ENCODE data around the gene EPS8L1. TPM values are rescaled to one million over a fixed set of nuclear protein-coding genes. Genes with fewer than 3 reads are reported as not detected.

Gene EPS8L1
- total and polyA plus RNA-seq, 2 of the 4 experiments (the other 2 are of a cell fraction) = 0.90 to 2.9 TPM

GRCh38 chr19:55095260-55096060 is 19.8 kb downstream of the EPS8L1 start:
- no CpG with 5 or more reads among the region's 23 CpGs for WGBS, 2 experiments (ENCODE audit: extremely low coverage in 2 of 2, insufficient read length in 1 of 2)
- no peak overlapping the region for H2AFZ ChIP-seq (replicated peaks; ENCODE audit: low read length, poor library complexity)
- H3K14ac ChIP-seq (replicated peaks; ENCODE audit: low read depth, low read length) = no peak overlapping the region
- no peak overlapping the region for H4K5ac ChIP-seq (ENCODE audit: low read depth, low read length)
- DNase-seq (no peak), ATAC-seq (ENCODE audit: low read depth) (peak; percentile 21; the same call in 1 of the 2 replicates)
- H2AK5ac ChIP-seq (ENCODE audit: low read depth, low read length) = no peak overlapping the region
- H3K4me3 ChIP-seq (ENCODE audit: insufficient read depth, low read depth, low read length) = no peak overlapping the region
- no peak overlapping the region for H3K56ac ChIP-seq (ENCODE audit: extremely low read depth, insufficient read depth, low read length)
- intact Hi-C loops (cut with micrococcal nuclease) (no loop called here), in situ Hi-C loops (cut with MboI; ENCODE audit: low sequenced_read_pairs) (no loop called here), dilution Hi-C loops (cut with HindIII; ENCODE audit: low sequenced_read_pairs, unreplicated experiment) (no loop called here)
- no peaks in the 10 kb centered on the region for H3K9me1 ChIP-seq (ENCODE audit: insufficient read depth, low read length)
- H3K9me3 ChIP-seq (ENCODE audit: control insufficient read depth, insufficient read depth, low read length) = no peaks in the 10 kb centered on the region
- H3K4me1 ChIP-seq (ENCODE audit: control insufficient read depth, insufficient read depth, low read length) = no peaks in the 10 kb centered on the region
- H3K27ac ChIP-seq (ENCODE audit: insufficient read depth, low read length) = no peak overlapping the region
- peaks cover 0 to 16% of the 10 kb centered on the region in 2 experiments; a peak in 3 of 4 replicates for H3K79me1 ChIP-seq (ENCODE audit: low read depth in 1 of 2, low read length in 2 of 2)
- H3K4ac ChIP-seq (ENCODE audit: low read depth, low read length) = no peak overlapping the region
- H3K36me3 ChIP-seq (ENCODE audit: control insufficient read depth, insufficient read depth, low read length) = peaks cover 36% of the 10 kb centered on the region
- CTCF ChIA-PET = no interaction called here
- no peak overlapping the region for H3K9ac ChIP-seq (ENCODE audit: low read depth, low read length)
- no peaks in the 10 kb centered on the region for H3K27me3 ChIP-seq (ENCODE audit: control insufficient read depth, insufficient read depth, low read length)
- POLR2A ChIA-PET (ENCODE audit: unreplicated experiment) = no interaction called here
- H2BK120ac ChIP-seq (ENCODE audit: low read depth, low read length) = no peak overlapping the region
- no peak overlapping the region for H2AK9ac ChIP-seq (replicated peaks; ENCODE audit: low read depth, low read length, poor library complexity)
- no peak overlapping the region for H4K91ac ChIP-seq (ENCODE audit: insufficient read depth, low read depth, low read length)
- no TSS peak for BruUV-seq (replicated peaks)
- H3K18ac ChIP-seq (ENCODE audit: low read depth, low read length) = no peak overlapping the region
- no peak overlapping the region for H2BK5ac ChIP-seq (ENCODE audit: low read depth, low read length, poor library complexity, severe bottlenecking)
- no peak overlapping the region for H2BK15ac ChIP-seq (ENCODE audit: low read depth, low read length)
- no peak overlapping the region for H2BK20ac ChIP-seq (ENCODE audit: low read depth, low read length)
- peaks cover 3% of the 10 kb centered on the region for H4K20me1 ChIP-seq (ENCODE audit: insufficient read depth, low read length)
- H3K4me2 ChIP-seq (ENCODE audit: low read depth, low read length) = no peak overlapping the region
- no peak for TF ChIP-seq MXI1 (IDR thresholded peaks at IDR 0.05; ENCODE audit: borderline replicate concordance, low read depth, low read length)
- TF ChIP-seq, protein P1, sequence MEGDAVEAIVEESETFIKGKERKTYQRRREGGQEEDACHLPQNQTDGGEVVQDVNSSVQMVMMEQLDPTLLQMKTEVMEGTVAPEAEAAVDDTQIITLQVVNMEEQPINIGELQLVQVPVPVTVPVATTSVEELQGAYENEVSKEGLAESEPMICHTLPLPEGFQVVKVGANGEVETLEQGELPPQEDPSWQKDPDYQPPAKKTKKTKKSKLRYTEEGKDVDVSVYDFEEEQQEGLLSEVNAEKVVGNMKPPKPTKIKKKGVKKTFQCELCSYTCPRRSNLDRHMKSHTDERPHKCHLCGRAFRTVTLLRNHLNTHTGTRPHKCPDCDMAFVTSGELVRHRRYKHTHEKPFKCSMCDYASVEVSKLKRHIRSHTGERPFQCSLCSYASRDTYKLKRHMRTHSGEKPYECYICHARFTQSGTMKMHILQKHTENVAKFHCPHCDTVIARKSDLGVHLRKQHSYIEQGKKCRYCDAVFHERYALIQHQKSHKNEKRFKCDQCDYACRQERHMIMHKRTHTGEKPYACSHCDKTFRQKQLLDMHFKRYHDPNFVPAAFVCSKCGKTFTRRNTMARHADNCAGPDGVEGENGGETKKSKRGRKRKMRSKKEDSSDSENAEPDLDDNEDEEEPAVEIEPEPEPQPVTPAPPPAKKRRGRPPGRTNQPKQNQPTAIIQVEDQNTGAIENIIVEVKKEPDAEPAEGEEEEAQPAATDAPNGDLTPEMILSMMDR (conservative IDR thresholded peaks at IDR 0.05; ENCODE audit: low read depth, low read length) = no peak
- no peak for TF ChIP-seq NFE2L2 (IDR thresholded peaks at IDR 0.05; ENCODE audit: low read depth, low read length)
- TF ChIP-seq RCOR1 (IDR thresholded peaks at IDR 0.05; ENCODE audit: insufficient replicate concordance, low read length) = no peak
- no peak for TF ChIP-seq CHD1 (IDR thresholded peaks at IDR 0.05; ENCODE audit: low read depth, low read length)
- TF ChIP-seq MAFK (IDR thresholded peaks at IDR 0.05; ENCODE audit: low read depth, low read length) = no peak
- TF ChIP-seq, protein P2, sequence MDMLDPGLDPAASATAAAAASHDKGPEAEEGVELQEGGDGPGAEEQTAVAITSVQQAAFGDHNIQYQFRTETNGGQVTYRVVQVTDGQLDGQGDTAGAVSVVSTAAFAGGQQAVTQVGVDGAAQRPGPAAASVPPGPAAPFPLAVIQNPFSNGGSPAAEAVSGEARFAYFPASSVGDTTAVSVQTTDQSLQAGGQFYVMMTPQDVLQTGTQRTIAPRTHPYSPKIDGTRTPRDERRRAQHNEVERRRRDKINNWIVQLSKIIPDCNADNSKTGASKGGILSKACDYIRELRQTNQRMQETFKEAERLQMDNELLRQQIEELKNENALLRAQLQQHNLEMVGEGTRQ (IDR thresholded peaks at IDR 0.05; ENCODE audit: low read depth, low read length) = no peak
- no peak for TF ChIP-seq SMC3 (IDR thresholded peaks at IDR 0.05; ENCODE audit: low read depth, low read length)
- TF ChIP-seq MAZ (IDR thresholded peaks at IDR 0.05; ENCODE audit: borderline replicate concordance, low read depth, low read length) = no peak
- TF ChIP-seq BHLHE40 (IDR thresholded peaks at IDR 0.05; ENCODE audit: low read depth, low read length) = no peak
- no peak for TF ChIP-seq POLR2A (IDR thresholded peaks at IDR 0.05; ENCODE audit: low read depth, low read length)
- no peak for TF ChIP-seq ELK1 (IDR thresholded peaks at IDR 0.05; ENCODE audit: borderline replicate concordance, low read depth, low read length)
- TF ChIP-seq FOS (IDR thresholded peaks at IDR 0.05; ENCODE audit: low read depth, low read length) = no peak
- TF ChIP-seq RFX5 (IDR thresholded peaks at IDR 0.05; ENCODE audit: low read depth, low read length) = no peak
- TF ChIP-seq RAD21 (IDR thresholded peaks at IDR 0.05; ENCODE audit: low read length) = no peak
- no peak for TF ChIP-seq CEBPB (IDR thresholded peaks at IDR 0.05; ENCODE audit: low read depth, low read length)
- no peak overlapping the region for H4K8ac ChIP-seq (ENCODE audit: low read depth in 2 of 2, low read length in 2 of 2)
- H3K23ac ChIP-seq (ENCODE audit: low read depth, low read length) = no peak overlapping the region
